HepG2 (cell line): ENCODE results near the gene GOLGB1.

Experiments used
- CREB1 ChIP-seq, 2 experiments: fragments of 450-650 bp in 1 of 2; IDR thresholded peaks; 2 replicates each; pipeline ENCODE4 v1.6.1; 2016 to 2017; ENCODE audit warnings: control low read depth in 1 of 2, mild to moderate bottlenecking in 1 of 2, missing compliant biosample characterization in 1 of 2, missing genetic modification characterization in 1 of 2
- HNRNPH1 ChIP-seq: fragments of 200-400 bp; formaldehyde crosslinking; optimal IDR thresholded peaks from 2 replicates; pipeline ENCODE3; 2017; ENCODE audit warnings: mild to moderate bottlenecking, low read depth, low read length
- IKZF1 ChIP-seq: fragments of 450-650 bp; IDR thresholded peaks from 2 replicates; pipeline ENCODE4 v1.7.1; 2016
- JUN ChIP-seq: sonication (generic); formaldehyde crosslinking; IDR thresholded peaks from 2 replicates; pipeline ENCODE4 v1.4.0; 2020; ENCODE audit warnings: mild to moderate bottlenecking, missing genetic modification reagents
- POLR2AphosphoS5 ChIP-seq: IDR thresholded peaks from 2 replicates; pipeline ENCODE4 v1.6.1; 2012; ENCODE audit warnings: low read depth, low read length
- RBM39 ChIP-seq: fragments of 200-400 bp; formaldehyde crosslinking; IDR thresholded peaks from one replicate; pipeline ENCODE4 v1.6.1; 2018; ENCODE audit warnings: antibody characterized with exemption, mild to moderate bottlenecking, low read depth, low read length; ENCODE audit not compliant: poor library complexity, severe bottlenecking
- RFX1 ChIP-seq: fragments of 450-650 bp; IDR thresholded peaks from 2 replicates; pipeline ENCODE4 v1.6.1; 2017
- SETDB1 ChIP-seq: sonication (generic); formaldehyde crosslinking; IDR thresholded peaks from 2 replicates; pipeline ENCODE4 v1.5.1; 2020; ENCODE audit warnings: missing genetic modification reagents, mild to moderate bottlenecking, borderline replicate concordance
- SIN3B ChIP-seq: fragments of 150-350 bp; IDR thresholded peaks from 2 replicates; pipeline ENCODE4 v1.6.1; 2014; ENCODE audit warnings: low read length
- TAF1 ChIP-seq: sonication (generic); formaldehyde crosslinking; IDR thresholded peaks from 2 replicates; pipeline ENCODE4 v1.4.0; 2020; ENCODE audit warnings: missing genetic modification reagents
- TCF12 ChIP-seq, 2 experiments: fragments of 450-650 bp in 1 of 2; sonication (generic) in 1 of 2; formaldehyde crosslinking in 1 of 2; IDR thresholded peaks; 2 replicates each; pipeline versions ENCODE4 v1.6.1 to v1.8.0; 2017 to 2022; ENCODE audit warnings: antibody characterized with exemption in 1 of 2, mild to moderate bottlenecking in 1 of 2, missing genetic modification reagents in 1 of 2, moderate library complexity in 1 of 2
- TCF7 ChIP-seq: sonication (generic); IDR thresholded peaks from 2 replicates; pipeline ENCODE4 v1.6.1; 2016; ENCODE audit warnings: antibody characterized with exemption, low read depth
- TF ChIP-seq, protein P1 (sequence below), 2 experiments: IDR thresholded peaks; 2 replicates each; pipeline ENCODE4 v1.6.1; 2011 to 2012; ENCODE audit warnings: low read length in 2 of 2, borderline replicate concordance in 1 of 2, low read depth in 1 of 2, mild to moderate bottlenecking in 1 of 2, moderate library complexity in 1 of 2

DNA sequence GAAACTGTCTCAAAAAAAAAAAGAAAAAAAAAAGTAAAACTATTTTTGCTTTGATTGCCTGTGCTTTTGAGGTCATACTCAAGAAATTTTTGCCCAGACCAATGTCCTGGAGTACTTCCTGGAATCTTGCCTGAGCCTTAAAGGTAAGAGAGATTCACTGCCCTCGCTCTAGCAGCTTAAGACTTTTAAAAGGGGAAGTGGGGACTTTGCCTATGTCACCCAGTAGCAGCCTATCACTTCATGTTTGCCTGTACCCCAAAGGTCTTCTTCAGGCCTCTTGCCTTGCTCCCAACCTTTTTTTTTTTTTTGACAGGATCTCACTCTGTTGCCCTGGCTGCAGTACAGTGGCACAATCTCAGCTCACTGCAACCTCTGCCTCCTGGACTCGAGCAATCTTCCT is 18.9 kb upstream of the GOLGB1 start:
- TF ChIP-seq IKZF1 (no peak), SIN3B (no peak), JUN (CRISPR knock-in tag) (no peak), RBM39 (no peak), RFX1 (no peak), CREB1 (IDR thresholded peaks at IDR 0.05) (no peak), CREB1 (CRISPR knock-in tag; IDR thresholded peaks at IDR 0.05) (no peak), TCF7 (no peak), HNRNPH1 (no peak), TCF12 (IDR thresholded peaks at IDR 0.05) (no peak), TCF12 (CRISPR knock-in tag; IDR thresholded peaks at IDR 0.05) (no peak), TAF1 (CRISPR knock-in tag) (no peak), POLR2AphosphoS5 (no peak), SETDB1 (CRISPR knock-in tag) (no peak)
- TF ChIP-seq, protein P1, sequence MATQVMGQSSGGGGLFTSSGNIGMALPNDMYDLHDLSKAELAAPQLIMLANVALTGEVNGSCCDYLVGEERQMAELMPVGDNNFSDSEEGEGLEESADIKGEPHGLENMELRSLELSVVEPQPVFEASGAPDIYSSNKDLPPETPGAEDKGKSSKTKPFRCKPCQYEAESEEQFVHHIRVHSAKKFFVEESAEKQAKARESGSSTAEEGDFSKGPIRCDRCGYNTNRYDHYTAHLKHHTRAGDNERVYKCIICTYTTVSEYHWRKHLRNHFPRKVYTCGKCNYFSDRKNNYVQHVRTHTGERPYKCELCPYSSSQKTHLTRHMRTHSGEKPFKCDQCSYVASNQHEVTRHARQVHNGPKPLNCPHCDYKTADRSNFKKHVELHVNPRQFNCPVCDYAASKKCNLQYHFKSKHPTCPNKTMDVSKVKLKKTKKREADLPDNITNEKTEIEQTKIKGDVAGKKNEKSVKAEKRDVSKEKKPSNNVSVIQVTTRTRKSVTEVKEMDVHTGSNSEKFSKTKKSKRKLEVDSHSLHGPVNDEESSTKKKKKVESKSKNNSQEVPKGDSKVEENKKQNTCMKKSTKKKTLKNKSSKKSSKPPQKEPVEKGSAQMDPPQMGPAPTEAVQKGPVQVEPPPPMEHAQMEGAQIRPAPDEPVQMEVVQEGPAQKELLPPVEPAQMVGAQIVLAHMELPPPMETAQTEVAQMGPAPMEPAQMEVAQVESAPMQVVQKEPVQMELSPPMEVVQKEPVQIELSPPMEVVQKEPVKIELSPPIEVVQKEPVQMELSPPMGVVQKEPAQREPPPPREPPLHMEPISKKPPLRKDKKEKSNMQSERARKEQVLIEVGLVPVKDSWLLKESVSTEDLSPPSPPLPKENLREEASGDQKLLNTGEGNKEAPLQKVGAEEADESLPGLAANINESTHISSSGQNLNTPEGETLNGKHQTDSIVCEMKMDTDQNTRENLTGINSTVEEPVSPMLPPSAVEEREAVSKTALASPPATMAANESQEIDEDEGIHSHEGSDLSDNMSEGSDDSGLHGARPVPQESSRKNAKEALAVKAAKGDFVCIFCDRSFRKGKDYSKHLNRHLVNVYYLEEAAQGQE (IDR thresholded peaks at IDR 0.05; ENCODE audit: borderline replicate concordance in 1 of 2, low read depth in 1 of 2, low read length in 2 of 2) = no peak
